ENCODE data around the gene TEKT3.

Gene TEKT3

DNA sequence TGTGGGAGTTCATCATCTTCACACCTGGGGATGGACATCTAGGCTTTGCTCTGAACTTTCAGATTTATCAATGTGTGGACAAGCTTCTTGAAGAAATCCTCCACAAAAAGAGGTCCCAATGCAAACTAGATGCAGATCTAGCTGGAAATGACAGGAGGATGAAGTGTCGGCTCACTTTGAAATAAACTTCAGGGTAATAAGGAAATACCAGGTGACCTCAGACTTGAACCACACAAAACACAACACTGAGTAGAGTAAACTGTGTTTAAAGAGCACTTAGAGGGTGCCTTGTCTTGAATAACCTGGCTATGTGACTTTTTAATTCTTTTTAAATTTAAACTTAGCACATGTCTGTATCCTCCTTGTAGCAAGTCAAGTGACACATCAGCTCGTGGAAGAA, 27.2 kb upstream of the TEKT3 start:
- TF ChIP-seq, protein P1, sequence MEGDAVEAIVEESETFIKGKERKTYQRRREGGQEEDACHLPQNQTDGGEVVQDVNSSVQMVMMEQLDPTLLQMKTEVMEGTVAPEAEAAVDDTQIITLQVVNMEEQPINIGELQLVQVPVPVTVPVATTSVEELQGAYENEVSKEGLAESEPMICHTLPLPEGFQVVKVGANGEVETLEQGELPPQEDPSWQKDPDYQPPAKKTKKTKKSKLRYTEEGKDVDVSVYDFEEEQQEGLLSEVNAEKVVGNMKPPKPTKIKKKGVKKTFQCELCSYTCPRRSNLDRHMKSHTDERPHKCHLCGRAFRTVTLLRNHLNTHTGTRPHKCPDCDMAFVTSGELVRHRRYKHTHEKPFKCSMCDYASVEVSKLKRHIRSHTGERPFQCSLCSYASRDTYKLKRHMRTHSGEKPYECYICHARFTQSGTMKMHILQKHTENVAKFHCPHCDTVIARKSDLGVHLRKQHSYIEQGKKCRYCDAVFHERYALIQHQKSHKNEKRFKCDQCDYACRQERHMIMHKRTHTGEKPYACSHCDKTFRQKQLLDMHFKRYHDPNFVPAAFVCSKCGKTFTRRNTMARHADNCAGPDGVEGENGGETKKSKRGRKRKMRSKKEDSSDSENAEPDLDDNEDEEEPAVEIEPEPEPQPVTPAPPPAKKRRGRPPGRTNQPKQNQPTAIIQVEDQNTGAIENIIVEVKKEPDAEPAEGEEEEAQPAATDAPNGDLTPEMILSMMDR (IDR thresholded peaks at IDR 0.05; ENCODE audit: insufficient read depth, low read depth, low read length, missing control alignments): no peak
- no peak overlapping the region for H3K4me3 ChIP-seq (ENCODE audit: low read length)
- DNase-seq (ENCODE audit: low read depth): no peak

DNA sequence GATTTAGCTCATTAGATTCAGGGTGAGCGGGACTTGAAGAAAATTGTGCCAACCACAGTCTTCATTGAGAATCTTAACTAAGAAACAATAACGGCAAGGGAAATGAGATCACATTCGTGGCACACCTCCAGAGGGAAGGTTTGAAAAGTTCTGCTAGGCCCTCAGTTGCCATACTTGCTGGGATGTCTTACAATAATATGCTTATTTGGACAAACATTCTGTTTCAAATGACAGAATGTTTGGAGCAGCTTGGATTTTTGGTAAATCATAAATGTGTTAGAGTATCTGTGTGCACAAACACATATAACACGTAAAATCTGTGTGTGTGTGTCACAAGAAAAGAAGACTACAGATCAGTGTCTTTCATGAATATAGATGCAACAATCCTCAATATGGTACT, 24.6 kb upstream of the TEKT3 start:
- TF ChIP-seq, protein P1 (IDR thresholded peaks at IDR 0.05; ENCODE audit: insufficient read depth, low read depth, low read length, missing control alignments): no peak
- DNase-seq (ENCODE audit: low read depth): no peak
- no peak overlapping the region for H3K4me3 ChIP-seq (ENCODE audit: low read length)

DNA sequence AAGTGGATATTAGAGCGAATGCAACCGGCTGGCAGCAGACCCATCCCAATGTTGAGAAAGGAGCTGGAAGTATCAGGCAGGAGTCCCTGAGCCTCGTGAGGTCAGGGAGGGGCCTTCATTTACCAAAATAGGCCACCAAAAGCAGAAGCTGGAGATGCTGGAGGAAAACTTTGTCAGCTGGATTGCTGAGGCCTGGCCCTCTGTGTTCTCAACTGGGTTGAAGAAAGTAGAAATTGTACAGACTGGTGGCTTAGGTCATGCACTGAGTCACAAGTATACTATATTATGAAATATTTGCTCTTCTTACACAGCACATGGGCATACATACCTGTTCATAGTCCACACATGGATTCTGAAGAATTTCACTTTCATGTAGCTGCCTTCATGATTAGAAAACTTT, 23.2 kb upstream of the TEKT3 start:
- peak; percentile 42 for DNase-seq (ENCODE audit: low read depth)
- TF ChIP-seq, protein P1 (IDR thresholded peaks at IDR 0.05; ENCODE audit: insufficient read depth, low read depth, low read length, missing control alignments): no peak
- no peak overlapping the region for H3K4me3 ChIP-seq (ENCODE audit: low read length)

DNA sequence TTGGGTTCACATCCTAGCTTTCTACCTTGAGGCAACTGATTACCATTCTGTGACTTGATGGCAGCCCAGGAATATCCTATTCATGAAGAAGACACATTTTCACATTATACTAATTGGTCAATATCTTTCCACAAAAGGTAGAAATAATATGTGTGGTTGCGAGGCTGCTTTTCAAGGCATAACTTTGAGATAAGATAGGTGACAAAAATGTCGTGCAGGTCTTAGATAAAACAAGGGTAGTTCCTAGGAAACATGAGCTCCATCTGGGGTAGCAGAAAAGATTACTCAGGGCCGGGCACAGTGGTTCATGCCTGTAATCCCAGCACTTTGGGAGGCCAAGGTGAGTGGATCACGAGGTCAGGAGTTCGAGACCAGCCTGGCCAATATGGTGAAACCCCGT, 22.3 kb upstream of the TEKT3 start:
- no peak overlapping the region for H3K4me3 ChIP-seq (ENCODE audit: low read length)

DNA sequence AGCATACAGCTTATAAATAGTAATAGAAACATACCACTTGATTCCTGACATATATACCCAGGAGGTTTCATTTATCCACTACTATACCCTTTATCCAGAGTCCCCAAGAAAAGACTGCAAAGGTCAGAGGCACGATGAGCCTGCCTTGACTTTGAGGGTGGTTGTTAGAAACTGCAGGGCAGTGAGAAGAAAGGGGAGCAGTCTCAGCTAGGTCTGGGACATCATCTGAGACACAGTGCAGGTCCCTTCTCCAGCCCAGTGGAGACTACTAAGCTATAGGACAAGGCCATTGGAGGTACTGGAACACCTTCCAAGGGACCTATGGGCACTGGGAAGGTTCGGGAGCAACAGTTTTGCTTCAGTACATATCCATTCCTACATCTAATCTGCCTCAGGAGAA, 20.2 kb upstream of the TEKT3 start:
- H3K4me3 ChIP-seq (ENCODE audit: low read length): no peak overlapping the region
- TF ChIP-seq, protein P1 (IDR thresholded peaks at IDR 0.05; ENCODE audit: insufficient read depth, low read depth, low read length, missing control alignments): no peak
- DNase-seq (ENCODE audit: low read depth): no peak

More for the DNA sequence above, 22.3 kb upstream of the TEKT3 start:
- TF ChIP-seq, protein P1 (IDR thresholded peaks at IDR 0.05; ENCODE audit: insufficient read depth, low read depth, low read length, missing control alignments): no peak
- no peak for DNase-seq (ENCODE audit: low read depth)

DNA sequence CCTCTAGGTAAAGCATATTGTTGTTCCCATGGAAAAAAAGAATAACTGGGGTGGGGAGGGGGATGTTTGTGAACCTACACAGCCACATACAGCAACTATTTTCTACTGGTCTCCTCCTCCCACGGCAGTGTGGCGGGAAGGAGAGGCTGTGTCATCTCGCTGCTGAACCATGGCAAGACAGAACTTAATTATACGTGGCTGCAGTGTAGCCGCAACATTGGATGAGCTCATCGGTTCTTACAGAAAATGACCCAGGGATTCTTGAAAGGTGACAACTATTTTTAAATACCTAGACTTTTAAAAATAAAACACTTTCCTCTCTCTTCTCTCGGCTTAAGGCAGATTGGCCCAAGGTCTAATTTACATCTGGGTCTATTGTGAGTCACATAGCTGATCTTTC, 19.8 kb upstream of the TEKT3 start:
- H3K4me3 ChIP-seq (ENCODE audit: low read length): no peak overlapping the region
- TF ChIP-seq, protein P1 (IDR thresholded peaks at IDR 0.05; ENCODE audit: insufficient read depth, low read depth, low read length, missing control alignments): no peak
- DNase-seq (ENCODE audit: low read depth): no peak

DNA sequence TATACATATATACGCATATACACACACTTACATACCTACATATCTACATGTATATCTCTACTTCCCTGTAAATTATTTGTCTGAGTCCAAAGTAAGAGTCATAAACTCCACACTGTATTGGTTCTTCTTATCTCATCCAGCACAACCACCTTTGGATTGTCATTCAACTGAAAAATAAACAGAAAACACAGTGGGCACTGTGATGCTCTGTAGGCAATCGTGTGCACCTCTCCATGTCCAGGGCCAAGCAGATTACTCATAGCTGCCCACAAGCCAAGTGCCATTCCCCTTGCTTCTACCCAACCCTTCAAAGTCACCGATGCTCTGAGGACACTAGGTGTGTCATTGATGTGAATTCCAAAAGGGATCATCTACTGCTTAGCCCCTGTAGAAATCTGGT, 12.9 kb upstream of the TEKT3 start:
- TF ChIP-seq, protein P1 (IDR thresholded peaks at IDR 0.05; ENCODE audit: insufficient read depth, low read depth, low read length, missing control alignments): no peak
- DNase-seq (ENCODE audit: low read depth): no peak
- no peak overlapping the region for H3K4me3 ChIP-seq (ENCODE audit: low read length)

Data from epithelial cell of esophagus (primary cell).